DMS114 treated with DMSO at 0.1 percent for 48 hours (cell line): ENCODE data around the gene XXYLT1.

Experiments
- DNase-seq: peaks from one replicate; lab custom pipeline; 2025; ENCODE audit not compliant: unreplicated experiment; lab: John Stamatoyannopoulos, UW

The XXYLT1 gene

DNA sequence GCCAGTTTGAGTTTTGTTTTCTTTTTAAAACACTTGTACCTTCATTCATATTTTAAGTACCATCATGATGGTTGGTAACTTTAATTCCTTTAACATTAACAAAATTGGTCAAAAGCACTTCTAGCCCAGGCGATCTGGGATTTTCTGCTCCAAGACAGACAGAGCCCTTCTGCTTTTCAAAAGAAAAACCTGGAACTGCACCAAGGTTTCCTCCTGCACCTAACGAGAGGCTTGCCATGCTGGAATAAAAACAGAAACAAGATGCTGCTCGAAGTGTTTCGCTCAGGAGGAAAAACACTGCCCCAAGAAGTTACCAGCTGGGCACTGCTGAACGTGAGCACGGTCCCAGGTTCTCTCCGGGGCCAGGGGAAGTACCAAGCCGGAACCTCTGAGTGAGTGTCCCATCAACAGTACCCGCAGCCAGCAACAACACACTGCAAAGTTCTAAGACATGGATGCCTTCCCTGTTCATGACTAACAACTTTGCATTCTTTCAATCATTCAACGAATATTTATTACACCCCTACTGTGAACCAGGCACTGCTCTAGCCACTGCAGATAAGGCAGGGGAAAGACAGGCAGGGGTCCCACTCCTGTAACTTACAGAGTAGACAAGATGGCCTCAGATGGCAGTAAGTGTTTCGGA lies 98.8 kb downstream of the XXYLT1 start:
- no peak for DNase-seq

DNA sequence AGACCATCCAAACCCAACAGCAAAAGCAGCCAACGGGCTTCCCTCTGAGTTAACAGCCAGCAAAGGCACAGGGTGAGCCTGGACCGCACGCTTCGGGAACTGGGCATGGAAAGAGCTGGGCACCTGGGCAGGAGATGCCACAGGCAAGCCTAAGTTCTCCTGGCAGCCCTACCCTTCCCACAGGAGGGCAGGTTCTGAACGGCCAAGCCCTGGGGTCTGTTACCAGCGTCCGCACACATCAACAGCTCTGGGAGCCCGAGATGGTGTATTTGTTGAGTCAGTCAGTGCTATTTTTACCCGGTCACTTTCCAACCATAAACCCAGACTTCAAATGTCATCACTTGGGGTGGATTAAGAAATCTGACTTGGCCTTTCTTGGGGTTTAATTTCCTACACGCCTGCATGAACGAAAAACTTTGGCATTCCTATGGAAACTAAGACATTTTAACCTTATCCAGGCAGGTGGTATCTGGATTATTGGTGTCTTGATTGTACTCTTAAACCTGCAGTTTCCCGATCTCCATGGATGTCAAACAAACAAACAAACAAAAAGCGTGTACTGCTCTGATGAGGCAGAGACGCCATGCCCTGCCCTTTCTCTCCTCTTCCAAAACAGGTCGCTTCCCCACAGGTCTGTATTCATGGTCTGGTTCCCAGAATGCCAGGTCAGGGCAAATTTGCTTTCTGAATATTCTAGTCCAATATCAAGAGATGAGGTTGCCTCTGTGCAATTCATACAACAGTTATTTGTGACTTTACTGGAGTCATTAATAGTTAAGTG lies 99.7 kb downstream of the XXYLT1 start:
- DNase-seq = no peak

DNA sequence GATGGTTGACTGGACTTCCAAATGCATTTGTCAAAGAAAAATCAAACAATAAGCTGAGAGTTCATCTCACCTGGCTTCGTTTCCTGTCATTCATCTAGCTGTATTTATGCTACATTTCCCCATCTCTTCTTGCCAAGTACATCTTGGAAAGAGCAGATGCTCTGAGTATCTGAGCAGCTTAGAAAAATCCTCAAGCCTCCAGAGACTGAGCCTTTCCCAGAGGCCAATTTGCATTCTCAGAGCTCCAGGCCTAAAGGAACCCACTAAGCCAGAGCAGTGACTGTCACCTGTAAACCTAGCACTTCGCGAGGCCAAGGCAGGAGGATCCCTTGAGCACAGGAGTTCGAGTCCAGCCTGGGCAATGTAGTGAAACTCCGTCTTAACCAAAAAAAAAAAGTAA lies 100.5 kb downstream of the XXYLT1 start:
- no peak for DNase-seq

DNA sequence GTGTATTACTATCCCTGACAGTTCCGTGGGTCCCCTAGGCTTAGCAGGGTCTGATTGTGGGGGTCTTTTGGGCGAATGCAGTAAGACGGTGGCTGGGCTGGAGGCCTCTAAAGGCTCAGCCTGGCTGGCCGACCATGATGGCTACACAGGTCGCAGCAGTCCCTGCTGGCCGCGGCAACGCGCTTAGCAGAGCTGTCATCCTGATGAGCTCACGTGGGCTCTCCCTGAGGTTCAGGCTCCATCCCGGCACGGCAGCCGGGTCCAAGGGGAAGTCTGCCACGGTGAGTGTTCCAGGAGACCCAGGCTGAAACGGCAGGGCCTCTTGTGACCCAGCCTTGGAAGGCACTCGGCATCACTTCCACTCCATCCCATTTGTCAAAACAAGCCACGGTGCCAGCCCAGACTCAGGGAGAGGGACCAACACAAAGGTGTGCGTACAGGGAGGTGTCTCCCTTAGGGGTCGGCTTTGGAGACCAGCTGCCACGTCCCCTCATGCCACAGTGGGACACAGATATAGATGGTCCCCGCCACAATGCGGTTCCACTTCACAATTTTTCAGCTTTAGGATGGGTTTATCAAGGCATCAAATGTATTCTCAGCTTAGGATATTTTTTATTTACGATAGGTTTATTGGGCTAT lies 101.8 kb downstream of the XXYLT1 start:
- DNase-seq = no peak

DNA sequence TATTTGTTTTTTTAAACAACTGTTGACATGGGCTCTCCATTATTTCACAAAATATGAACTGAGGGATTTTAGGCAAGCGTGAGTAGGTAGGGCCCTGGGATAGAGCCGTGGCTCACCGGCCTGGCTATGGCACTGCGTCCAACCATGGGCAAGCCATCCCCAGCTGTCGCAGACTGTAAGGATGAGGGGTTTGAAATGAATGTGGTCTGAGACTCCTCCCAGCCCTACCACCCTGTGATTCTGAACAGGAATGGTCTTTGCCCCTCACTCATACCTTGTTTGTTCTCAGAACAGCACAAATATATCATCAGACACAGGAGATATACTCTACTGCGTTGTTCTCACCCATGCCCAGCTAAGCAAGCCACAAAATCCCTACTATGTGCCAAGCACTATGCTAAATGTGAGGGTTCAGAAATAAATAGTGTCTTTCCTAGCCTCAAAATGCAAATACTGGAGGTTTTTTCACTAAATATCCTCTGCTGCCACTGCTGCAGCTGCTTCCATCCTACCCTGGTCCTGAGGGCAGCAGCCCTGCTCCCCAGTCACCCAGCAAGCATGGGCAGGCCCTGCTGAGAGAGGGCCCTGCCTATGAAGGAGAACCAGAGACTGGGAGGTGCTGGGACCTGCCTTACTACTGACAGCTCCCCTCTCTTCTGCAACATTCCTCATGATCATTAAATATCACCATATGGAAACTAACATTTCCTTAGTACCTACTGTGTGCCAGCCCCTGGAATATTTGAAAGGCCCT lies 102.8 kb downstream of the XXYLT1 start:
- DNase-seq = no peak

DNA sequence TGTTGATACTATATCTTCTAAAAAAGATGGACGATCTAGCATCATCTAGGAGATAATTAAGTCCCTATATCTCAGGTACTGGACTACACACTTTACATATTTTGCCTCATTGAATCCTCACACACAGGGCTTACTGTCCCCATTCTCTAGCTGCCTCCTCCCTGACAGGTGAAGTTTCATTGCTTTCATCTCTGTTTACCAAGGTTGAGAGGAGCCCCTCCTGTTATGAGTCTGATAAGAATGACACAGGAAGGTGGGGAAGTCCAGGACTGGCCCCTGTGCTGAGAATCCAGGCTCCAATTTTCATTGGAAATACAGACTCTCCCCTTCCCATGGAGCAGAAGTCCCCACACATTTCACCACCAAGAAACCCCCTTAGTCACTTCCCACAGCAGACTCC lies 105.2 kb downstream of the XXYLT1 start:
- no peak for DNase-seq

DNA sequence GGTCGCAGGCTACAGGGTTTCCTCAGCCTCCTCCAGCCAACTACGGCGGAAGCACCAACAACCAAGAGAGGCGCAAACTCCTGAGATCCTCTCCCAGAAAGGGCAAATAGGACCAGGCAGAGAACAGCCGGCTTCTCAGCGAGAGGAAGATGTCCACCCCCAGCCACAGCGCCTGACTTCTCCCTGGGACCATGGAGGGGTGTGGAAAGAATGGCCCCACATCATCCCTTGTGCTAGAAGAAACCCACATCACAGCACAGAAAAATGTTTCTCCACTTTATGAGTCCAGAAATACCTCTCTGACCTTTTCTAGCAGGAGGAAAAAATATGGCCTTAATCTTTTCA lies 105.7 kb downstream of the XXYLT1 start:
- no peak for DNase-seq

DNA sequence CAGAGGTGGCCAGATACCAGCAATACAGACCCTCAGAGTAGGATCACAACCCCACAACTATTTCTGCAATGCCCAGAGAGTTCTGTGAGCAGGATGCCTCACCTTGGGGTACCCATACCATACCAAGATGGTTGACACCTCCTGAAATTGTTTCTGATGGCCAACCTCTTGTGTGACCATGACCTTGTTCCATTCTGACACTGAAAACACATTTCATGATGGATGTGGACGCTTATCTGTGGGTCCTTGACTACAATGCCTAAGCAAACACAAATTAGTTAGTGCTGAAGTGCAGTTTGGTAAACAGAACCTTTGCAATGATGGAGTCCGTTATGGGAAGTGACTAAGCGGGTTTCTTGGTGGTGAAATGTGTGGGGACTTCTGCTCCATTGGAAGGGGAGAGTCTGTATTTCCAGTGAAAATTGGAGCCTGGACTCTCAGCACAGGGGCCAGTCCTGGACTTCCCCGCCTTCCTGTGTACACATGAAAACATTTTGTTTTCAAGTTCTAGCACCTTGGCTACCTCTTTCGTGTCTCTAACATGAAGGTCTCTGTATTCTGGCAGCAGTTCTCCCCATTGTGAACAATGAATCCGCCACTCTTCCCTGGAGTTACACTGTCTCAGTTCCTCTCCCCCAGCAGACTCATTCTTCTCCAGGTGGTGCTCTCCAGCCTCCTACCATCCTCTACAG lies 106.2 kb downstream of the XXYLT1 start:
- no peak for DNase-seq

DNA sequence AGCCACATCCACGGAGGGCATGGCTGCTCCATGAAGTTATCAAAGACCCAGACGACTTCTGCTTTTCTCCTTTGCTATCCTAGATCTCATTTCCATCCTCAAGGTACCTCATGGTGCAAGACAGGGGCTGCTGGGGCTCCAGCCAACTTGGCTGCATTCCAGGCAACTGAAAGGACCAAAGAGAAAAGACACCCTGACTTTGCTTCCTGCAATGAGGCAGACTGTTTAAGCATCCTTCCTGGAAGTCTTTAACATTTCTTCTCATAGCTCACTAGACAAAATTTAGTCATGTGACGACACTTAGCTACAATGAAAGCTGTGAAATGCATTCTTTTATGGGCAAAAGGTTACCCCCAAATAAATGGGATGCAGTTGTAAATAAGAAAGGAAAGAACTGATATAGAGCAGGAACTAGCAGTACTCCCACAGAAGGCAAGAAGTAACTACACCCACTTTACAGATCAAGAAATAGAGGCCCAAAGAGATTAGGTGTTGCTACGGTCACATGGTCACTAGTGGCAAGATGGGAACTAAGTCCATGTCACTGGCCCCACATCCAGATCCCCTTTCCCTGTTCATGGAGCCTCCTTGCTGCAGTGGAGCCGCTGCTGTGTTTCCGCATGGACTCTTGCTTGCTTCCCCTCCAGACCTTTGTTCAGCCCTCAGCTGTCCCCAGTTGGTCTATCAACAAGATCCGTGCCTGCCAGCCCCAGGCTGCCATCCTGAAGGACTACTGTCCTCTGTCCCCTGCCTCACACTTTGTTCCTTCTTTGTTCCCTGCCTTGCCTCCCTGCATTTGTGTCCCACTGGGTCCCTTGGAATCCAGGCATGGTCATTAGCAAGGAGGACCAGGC lies 107.0 kb downstream of the XXYLT1 start:
- no peak for DNase-seq

DNA sequence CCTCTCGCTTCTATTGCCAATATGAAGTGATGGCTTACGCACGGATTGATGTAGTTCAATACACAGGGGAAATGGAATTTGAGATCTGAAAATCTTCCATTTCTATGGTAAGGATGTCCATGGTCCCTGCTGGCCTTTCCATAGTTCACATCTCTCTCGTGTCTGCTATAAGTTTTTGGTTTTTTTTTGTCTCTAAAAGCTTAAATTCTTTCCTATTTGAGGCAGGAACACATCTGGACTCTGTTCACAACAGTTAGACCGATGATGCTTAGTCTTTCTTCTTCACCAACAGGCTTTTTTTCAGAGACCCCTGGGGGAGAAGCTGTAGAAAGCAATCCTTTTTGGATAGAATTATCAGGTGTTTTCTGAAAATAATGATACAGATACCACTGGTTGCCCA lies 108.1 kb downstream of the XXYLT1 start:
- no peak for DNase-seq

DNA sequence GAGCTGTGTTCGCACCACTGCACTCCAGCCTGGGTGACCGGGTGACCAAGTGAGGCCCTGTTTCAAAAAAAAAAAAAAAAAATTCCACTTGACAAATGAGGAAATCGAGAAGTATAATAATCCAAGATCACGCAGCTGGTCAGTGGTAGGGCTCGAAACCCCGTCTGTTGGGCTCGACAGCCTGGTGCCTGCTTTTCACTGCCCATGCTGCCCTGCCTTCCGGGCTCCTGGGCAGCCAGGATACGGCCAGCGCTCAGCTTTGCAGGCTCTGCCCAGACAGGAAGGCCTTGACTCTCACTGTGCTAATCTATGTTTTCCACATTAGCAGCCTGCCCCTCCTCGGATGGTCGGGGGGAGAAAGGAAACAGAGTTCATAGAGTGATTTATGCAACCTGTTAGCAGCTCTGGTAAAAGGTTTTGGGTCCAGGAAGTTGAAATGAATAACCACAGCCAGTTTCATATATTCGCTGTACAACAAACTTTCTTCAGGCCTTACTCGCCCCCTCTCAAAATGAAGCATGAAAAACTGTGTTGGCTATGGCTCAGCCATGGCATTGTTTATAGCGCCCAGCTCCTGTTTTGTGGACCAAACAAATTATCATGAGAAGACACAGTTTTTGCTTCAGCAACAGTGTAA lies 108.8 kb downstream of the XXYLT1 start:
- no peak for DNase-seq

DNA sequence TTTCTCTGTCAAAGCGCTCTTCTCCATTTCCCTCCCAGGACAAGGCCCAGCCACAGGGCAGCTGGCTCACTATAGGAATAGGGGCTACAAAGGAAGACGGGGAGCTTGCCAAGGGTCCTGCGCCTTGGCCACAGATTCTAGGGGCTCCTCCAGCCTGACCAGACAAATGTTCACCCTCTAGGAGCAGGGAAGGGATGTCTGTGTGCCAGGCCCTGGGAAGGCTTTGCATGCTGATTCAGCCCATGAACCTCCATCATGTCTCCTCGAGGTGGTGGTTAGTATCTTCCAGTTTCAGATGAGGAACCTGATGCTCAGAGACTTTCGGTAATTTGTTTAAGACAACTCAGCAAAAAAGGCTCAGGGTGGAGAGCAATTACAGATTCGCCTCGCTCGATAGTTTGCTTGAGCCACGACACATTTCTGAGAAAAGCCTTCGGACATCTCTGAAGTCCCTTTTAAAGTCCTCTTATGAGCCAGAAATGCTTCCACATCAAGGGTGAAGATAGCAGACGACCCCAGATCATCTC lies 110.0 kb downstream of the XXYLT1 start:
- no peak for DNase-seq

DNA sequence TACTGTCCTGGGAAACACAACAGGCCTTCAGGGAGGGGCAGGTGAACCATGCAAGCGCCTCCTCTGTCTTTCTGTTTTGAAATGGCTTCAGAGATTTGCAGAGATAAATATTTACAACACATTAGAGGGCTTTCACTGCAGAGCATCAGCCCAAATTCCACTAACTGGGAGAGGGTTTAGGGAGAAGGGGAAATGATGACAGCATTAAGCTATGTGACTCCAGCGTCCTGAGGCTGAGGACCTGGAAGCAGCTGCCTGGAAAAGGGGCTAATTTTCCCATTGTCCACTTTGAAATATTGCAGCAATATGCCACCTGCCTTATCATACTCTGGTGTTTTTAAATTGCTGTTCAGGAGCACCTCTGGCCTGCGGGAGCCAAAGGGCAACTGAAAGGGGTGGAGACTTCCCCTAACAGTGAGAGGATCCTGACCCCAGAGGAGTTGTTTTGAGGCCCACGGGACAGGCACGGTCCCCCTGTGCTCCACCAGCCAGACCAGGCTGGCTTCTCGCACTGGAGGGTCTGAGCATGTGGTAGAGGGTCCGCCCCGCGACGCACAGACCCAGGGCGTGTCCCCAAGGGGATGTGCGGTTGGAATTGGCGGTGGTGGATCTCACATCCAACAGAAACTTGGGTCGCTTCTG lies 110.6 kb downstream of the XXYLT1 start:
- no peak for DNase-seq

DNA sequence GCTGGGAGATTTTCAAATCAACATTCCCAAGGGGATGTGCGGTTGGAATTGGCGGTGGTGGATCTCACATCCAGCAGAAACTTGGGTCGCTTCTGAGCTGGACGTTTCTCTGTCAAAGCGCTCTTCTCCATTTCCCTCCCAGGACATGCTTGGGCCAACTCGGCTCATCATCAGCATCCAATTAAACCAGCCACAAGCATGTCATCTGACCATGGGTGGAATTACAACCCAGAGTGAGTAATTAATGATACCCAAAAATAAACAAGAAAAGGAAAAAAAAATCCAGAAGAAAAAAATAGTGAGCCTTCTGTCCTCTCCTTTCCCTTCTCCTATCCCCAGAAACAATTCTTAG lies 111.2 kb downstream of the XXYLT1 start:
- DNase-seq = no peak

DNA sequence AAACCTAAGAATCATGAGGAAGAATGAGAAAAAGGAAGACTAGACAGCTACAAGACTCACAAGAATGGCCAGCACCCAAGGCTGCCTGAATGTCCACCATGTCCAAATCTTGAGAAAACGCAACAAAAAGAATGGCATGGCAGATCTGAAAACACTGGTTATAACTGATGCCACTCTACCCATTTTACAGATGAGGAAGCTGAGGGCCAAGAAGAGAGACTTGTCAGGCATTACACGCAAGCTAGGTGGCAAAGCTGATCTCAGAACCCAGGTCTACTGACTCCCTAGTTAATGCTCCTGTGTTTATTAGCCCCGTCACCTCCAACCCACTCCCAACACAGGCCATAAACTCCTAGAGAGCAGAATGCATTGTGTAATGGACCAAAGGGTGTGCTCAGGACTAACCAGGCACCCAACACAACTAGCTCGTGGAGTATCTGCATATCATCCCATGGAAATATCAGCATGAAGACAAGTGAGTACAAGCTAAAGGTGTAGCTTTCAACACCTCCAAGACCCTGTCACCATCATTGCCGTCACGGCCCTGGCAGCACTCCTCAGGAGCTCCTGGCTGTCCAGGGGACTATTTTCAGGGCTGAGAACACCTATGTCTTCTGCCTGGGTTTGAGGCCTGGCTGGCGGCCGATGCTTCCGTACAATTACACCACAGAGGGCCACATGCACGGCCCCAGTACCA lies 111.7 kb downstream of the XXYLT1 start:
- DNase-seq = no peak

DNA sequence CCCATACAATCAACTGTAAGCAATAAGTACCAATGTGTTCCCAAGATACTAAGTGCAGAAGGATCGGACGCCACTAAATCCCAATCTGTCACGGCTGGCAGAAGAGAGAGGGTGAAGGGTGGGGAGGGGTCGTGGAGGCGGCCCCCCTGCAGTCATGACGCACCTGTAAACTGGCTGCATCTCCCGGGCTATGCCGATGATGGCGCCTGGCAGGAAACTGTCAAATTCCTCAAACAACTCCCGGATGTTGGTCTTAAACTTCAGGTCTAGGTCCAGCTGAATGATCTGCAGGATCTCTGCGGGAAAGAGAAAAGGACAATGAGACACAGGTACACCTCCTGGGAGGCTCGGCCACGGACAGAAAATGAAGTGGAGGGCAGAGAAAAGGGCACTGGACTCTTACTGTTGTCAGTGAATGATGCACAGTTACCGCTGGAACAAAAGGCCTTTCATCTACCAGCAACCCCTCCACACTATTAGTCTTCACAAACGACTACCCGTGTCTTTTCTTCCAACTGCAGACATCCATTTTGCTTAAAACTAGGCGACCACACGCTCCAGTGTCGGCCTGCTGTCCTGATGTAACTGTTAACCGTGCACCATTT lies 114.6 kb downstream of the XXYLT1 start:
- DNase-seq = no peak

DNA sequence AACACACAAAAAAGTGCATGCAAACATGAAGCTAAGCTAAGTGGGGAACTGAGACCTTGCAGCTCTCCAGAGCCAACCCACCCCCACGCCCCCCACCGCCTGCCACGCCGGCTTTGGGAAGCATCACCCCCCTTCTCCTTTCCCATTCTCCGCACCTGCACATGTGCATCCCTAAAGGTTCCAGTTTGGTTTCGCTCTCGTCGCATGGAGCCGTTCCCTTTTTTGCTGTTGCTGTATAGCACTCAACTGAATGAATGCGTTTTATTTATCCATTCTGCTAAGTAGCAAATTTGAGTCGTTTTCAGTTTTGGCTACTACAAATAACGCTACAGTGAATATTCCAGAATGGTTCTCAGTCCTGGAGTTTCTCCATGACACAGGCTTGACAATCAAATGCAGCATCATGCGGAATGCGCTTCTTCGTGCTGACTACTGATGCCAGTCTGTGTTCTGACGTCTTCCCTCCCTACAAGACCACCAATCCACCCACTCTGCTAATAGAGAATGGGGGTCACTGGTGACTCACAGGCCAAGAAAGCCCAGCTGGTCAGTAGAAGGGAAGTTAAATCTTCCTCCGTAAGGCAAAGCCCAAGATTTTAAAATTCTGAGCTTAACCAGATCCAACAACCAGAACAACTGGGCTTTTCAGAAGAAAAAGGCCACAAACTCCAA lies 115.3 kb downstream of the XXYLT1 start:
- DNase-seq = no peak
